Calu3 (cell line): Measurements from ENCODE around the gene FGF3. TPM values are rescaled to one million over a fixed set of nuclear protein-coding genes. Genes with fewer than 3 reads are reported as not detected.

ENCODE experiments used
- Bru-seq: library from RNA; stranded (reverse); fragments of 400-500 nt; gene quantifications from one replicate; lab custom pipeline; 2021; lab: Mats Ljungman, UMichigan
- BruChase-seq, 2 experiments: library from RNA; stranded (reverse); fragments of 400-500 nt; gene quantifications; one replicate each; lab custom pipeline; 2021; lab: Mats Ljungman, UMichigan
- BruUV-seq: library from RNA; stranded (reverse); fragments of 400-500 nt; replicated peaks from 2 replicates; lab custom pipeline; 2021; lab: Mats Ljungman, UMichigan
- CTCF ChIA-PET: fragments of 300-600 bp; sonication (Branson Sonifier 250); formaldehyde crosslinking; loops from one replicate; lab custom pipeline; 2022; ENCODE audit warnings: antibody characterized with exemption; lab: Charles Lee
- DNase-seq: peaks from one replicate; pipeline ENCODE4 v3.0.0; 2022
- H3K27ac Mint-ChIP-seq: one replicate; pipeline ENCODE4 v1.8.0; 2022; ENCODE audit warnings: mixed read lengths; ENCODE audit not compliant: unreplicated experiment
- H3K27me3 Mint-ChIP-seq: one replicate; pipeline ENCODE4 v1.8.0; 2022; ENCODE audit warnings: mixed read lengths; ENCODE audit not compliant: unreplicated experiment
- H3K36me3 Mint-ChIP-seq: one replicate; pipeline ENCODE4 v1.8.0; 2022; ENCODE audit warnings: mild to moderate bottlenecking, moderate library complexity, mixed read lengths; ENCODE audit not compliant: insufficient read depth, unreplicated experiment
- H3K4me1 Mint-ChIP-seq: one replicate; pipeline ENCODE4 v1.8.0; 2022; ENCODE audit warnings: mild to moderate bottlenecking, low read depth, mixed read lengths; ENCODE audit not compliant: unreplicated experiment
- H3K4me3 Mint-ChIP-seq: one replicate; pipeline ENCODE4 v1.8.0; 2022; ENCODE audit warnings: mild to moderate bottlenecking, low read depth, moderate library complexity, mixed read lengths; ENCODE audit not compliant: unreplicated experiment
- H3K9me3 Mint-ChIP-seq: one replicate; pipeline ENCODE4 v1.8.0; 2022; ENCODE audit warnings: low read depth, mixed read lengths; ENCODE audit not compliant: unreplicated experiment
- intact Hi-C: fragments of 100-400 bp; cut with micrococcal nuclease; formaldehyde crosslinking; loops from one replicate; pipeline ENCODE4 v1.10.0; 2022; ENCODE audit not compliant: unreplicated experiment
- long read RNA-seq: library from polyadenylated mRNA; stranded (forward); transcript quantifications from one replicate; pipeline ENCODE4 v2.0.0, GENCODE V29; 2022
- total RNA-seq: library from RNA; stranded (reverse); gene quantifications from 2 replicates; pipeline ENCODE4 v1.2.3, GENCODE V29; 2022
- TF ChIP-seq, protein P1 (sequence below): fragments of 200-600 bp; IDR thresholded peaks from one replicate; pipeline ENCODE4 v1.8.0; 2022; ENCODE audit warnings: antibody characterized with exemption; ENCODE audit not compliant: unreplicated experiment

Gene FGF3
- total RNA-seq (not detected in 2 replicates), Bru-seq, nascent RNA (not detected), BruChase-seq, experiment 1, labeled RNA remaining after a 6-hour chase (not detected), BruChase-seq, experiment 2, labeled RNA remaining after a 2-hour chase (percentile 8 among the genes with signal in this experiment)
- long read RNA-seq: 0 reads

DNA sequence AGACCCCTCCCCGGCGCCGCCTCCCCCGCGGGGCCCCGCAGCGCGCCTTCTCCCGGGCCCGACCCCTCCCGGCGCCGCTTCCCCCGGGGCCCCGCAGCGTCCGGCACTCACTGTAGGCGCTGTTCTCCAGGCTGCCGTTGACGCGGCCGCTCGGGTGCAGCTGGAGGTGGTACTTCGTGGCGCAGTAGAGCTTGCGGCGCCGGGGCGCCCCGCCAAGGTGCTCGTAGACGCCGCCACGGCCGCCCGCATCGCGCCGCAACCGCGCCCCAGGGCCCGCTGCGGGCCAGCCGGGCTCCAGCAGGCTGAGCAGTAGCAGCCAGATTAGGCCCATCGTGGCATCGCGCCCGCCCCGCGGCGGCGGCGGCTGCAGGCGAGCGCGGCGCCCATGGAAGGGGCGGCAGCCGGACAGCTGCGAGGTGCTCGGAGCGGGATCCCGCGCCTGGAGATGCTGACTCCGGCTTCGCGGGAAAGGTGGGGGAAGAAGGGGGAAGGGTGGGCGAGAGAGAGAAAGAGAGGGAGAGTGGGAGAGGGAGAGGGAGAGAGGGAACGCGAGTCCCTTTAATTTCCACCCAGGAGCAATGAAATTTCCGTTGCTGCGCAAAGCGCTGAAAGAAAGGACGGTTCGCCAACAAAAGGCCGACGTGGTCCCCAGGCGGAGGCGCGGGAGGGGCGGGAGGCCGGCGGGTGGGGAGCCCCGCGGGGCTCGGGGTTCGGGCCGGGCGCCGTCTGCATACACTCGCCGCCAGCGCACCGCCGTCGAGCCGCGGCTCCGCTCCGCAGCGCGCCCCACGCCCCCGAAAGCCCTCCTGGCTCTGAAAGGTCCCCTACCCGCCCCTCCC lies at the start of gene FGF3:
TSS of gene FGF3 (minus strand) at position 814 of the 839 bp plus-strand sequence. CDS start at position 331, 483 bp downstream.
- TF ChIP-seq, protein P1, sequence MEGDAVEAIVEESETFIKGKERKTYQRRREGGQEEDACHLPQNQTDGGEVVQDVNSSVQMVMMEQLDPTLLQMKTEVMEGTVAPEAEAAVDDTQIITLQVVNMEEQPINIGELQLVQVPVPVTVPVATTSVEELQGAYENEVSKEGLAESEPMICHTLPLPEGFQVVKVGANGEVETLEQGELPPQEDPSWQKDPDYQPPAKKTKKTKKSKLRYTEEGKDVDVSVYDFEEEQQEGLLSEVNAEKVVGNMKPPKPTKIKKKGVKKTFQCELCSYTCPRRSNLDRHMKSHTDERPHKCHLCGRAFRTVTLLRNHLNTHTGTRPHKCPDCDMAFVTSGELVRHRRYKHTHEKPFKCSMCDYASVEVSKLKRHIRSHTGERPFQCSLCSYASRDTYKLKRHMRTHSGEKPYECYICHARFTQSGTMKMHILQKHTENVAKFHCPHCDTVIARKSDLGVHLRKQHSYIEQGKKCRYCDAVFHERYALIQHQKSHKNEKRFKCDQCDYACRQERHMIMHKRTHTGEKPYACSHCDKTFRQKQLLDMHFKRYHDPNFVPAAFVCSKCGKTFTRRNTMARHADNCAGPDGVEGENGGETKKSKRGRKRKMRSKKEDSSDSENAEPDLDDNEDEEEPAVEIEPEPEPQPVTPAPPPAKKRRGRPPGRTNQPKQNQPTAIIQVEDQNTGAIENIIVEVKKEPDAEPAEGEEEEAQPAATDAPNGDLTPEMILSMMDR: no peak
- Mint-ChIP-seq H3K9me3 (peaks cover 4% of the 10 kb centered on the region), H3K36me3 (no peaks in the 10 kb centered on the region), H3K27me3 (peaks cover 81% of the 10 kb centered on the region), H3K27ac (no peak within 1 kb of the TSS), H3K4me1 (no peaks in the 10 kb centered on the region), H3K4me3 (no peak within 1 kb of the TSS)
- CTCF ChIA-PET: interaction anchor here (0.6 kb wide), 1 partner anchor 326 kb away, joined by 3 read pairs; no protein-coding TSS in a partner anchor
- BruUV-seq: no TSS peak
- no peak for DNase-seq
- intact Hi-C loops: no loop called here

- H3K27me3 Mint-ChIP-seq: peaks cover 25% of the 10 kb centered on the region
- no TSS peak for BruUV-seq
- CTCF ChIA-PET: no interaction called here
These were observed 49.7 kb upstream of the FGF3 start for GRCh38 chr11:69868871-69869270.

GRCh38 chr11:69868006-69868810 lies 49.0 kb upstream of the FGF3 start:
- H3K4me3 Mint-ChIP-seq: no peak overlapping the region
- H3K27me3 Mint-ChIP-seq: peaks cover 25% of the 10 kb centered on the region
- H3K27ac Mint-ChIP-seq: no peak overlapping the region
- TF ChIP-seq, protein P1: no peak
- no peak for DNase-seq
- H3K9me3 Mint-ChIP-seq: peaks cover 3% of the 10 kb centered on the region
- intact Hi-C loops: no loop called here
- peaks cover 12% of the 10 kb centered on the region for H3K4me1 Mint-ChIP-seq
- no TSS peak for BruUV-seq
- peaks cover 15% of the 10 kb centered on the region for H3K36me3 Mint-ChIP-seq
- CTCF ChIA-PET: interaction anchor here (0.8 to 1.7 kb wide), 2 partner anchors 18 to 28 kb away, joined by 3 to 5 read pairs; no protein-coding TSS in a partner anchor

More at GRCh38 chr11:69868871-69869270, 49.7 kb upstream of the FGF3 start:
- Mint-ChIP-seq H3K9me3 (peaks cover 3% of the 10 kb centered on the region), H3K4me3 (no peak overlapping the region), H3K4me1 (peaks cover 12% of the 10 kb centered on the region), H3K36me3 (peaks cover 15% of the 10 kb centered on the region), H3K27ac (no peak overlapping the region)
- DNase-seq: no peak
- intact Hi-C loops: no loop called here
- TF ChIP-seq, protein P1: no peak
